ENCODE results near the gene ACAD10. TPM values are rescaled to one million over a fixed set of nuclear protein-coding genes. Genes with fewer than 3 reads are reported as not detected.

The ACAD10 gene
- total RNA-seq, 2 donors from 2014 or later = 13.0 to 18.2 TPM

GRCh38 chr12:111792155-111792855, 106.5 kb downstream of the ACAD10 start:
- peak; percentile 89 for DNase-seq (ENCODE audit: low spot score)
- Histone ChIP-seq H3K36me3 (peaks cover 67% of the 10 kb centered on the region), H3K27me3 (no peaks in the 10 kb centered on the region), H3K4me3 (no peak overlapping the region), H3K27ac (peak overlapping the region; percentile 74 to 91), H3K9me3 (no peaks in the 10 kb centered on the region), H3K4me1 (peaks cover 0 to 24% of the 10 kb centered on the region in 2 donors)
- no peak for TF ChIP-seq CTCF (IDR thresholded peaks at IDR 0.05)

GRCh38 chr12:111792856-111793235, 107.0 kb downstream of the ACAD10 start:
- peaks cover 71% of the 10 kb centered on the region for H3K36me3 ChIP-seq
- H3K27ac ChIP-seq = peak overlapping the region; percentile 74 to 91
- no peaks in the 10 kb centered on the region for H3K9me3 ChIP-seq
- no peak for TF ChIP-seq CTCF (IDR thresholded peaks at IDR 0.05)
- no peak overlapping the region for H3K4me3 ChIP-seq
- no peak for DNase-seq (ENCODE audit: low spot score)
- peaks cover 0 to 23% of the 10 kb centered on the region in 2 donors for H3K4me1 ChIP-seq
- H3K27me3 ChIP-seq = no peaks in the 10 kb centered on the region

- TF ChIP-seq CTCF (IDR thresholded peaks at IDR 0.05) = no peak
- H3K27ac ChIP-seq = peak overlapping the region in 1 of 2 donors; percentile 63
- H3K4me1 ChIP-seq = peaks cover 0 to 9% of the 10 kb centered on the region in 2 donors
- H3K27me3 ChIP-seq = no peaks in the 10 kb centered on the region
- no peak overlapping the region for H3K4me3 ChIP-seq
- H3K9me3 ChIP-seq = no peaks in the 10 kb centered on the region
- H3K36me3 ChIP-seq = peaks cover 79% of the 10 kb centered on the region
- DNase-seq (ENCODE audit: low spot score) = no peak
Observed at GRCh38 chr12:111798182-111798581, 112.3 kb downstream of the ACAD10 start.

GRCh38 chr12:111799758-111800157, 113.9 kb downstream of the ACAD10 start:
- Histone ChIP-seq H3K36me3 (peaks cover 76% of the 10 kb centered on the region), H3K4me1 (peaks cover 0 to 9% of the 10 kb centered on the region in 2 donors), H3K27ac (no peak overlapping the region), H3K27me3 (no peaks in the 10 kb centered on the region), H3K9me3 (no peaks in the 10 kb centered on the region), H3K4me3 (no peak overlapping the region)
- no peak for DNase-seq (ENCODE audit: low spot score)
- TF ChIP-seq CTCF (IDR thresholded peaks at IDR 0.05) = no peak

GRCh38 chr12:111803038-111803626, 117.3 kb downstream of the ACAD10 start:
- no peak for TF ChIP-seq CTCF (IDR thresholded peaks at IDR 0.05)
- no peak for DNase-seq (ENCODE audit: low spot score)
- no peak overlapping the region for H3K27ac ChIP-seq
- peaks cover 78% of the 10 kb centered on the region for H3K36me3 ChIP-seq
- H3K4me3 ChIP-seq = no peak overlapping the region
- peaks cover 0 to 7% of the 10 kb centered on the region in 2 donors for H3K4me1 ChIP-seq
- no peaks in the 10 kb centered on the region for H3K9me3 ChIP-seq
- no peaks in the 10 kb centered on the region for H3K27me3 ChIP-seq
